H9 (cell line): ENCODE results near the gene NOP56. TPM values are rescaled to one million over a fixed set of nuclear protein-coding genes. Genes with fewer than 3 reads are reported as not detected.

Source experiments
- DNase-seq: peaks from one replicate; pipeline ENCODE4 v3.0.0-alpha.2; 2017
- H2AFZ ChIP-seq: one replicate; pipeline ENCODE4 v1.6.1; 2013; ENCODE audit warnings: mild to moderate bottlenecking, low read length, control low read depth, moderate library complexity
- H2AK5ac ChIP-seq: 2 replicates; pipeline ENCODE4 v1.6.1; 2013; ENCODE audit warnings: low read length, control low read depth, mixed read lengths; ENCODE audit not compliant: insufficient read length
- H2BK120ac ChIP-seq: one replicate; pipeline ENCODE4 v1.6.1; 2013; ENCODE audit warnings: low read depth, mild to moderate bottlenecking, low read length, control low read depth, inconsistent platforms; ENCODE audit not compliant: poor library complexity, severe bottlenecking
- H2BK12ac ChIP-seq: 2 replicates; pipeline ENCODE4 v1.6.1; 2013; ENCODE audit warnings: low read length, control low read depth, mixed read lengths, low read depth; ENCODE audit not compliant: insufficient read length
- H2BK15ac ChIP-seq: 2 replicates; pipeline ENCODE4 v1.6.1; 2013; ENCODE audit warnings: low read depth, low read length, control low read depth
- H2BK20ac ChIP-seq: one replicate; pipeline ENCODE4 v1.6.1; 2013; ENCODE audit warnings: low read depth, mild to moderate bottlenecking, low read length, control low read depth, inconsistent platforms; ENCODE audit not compliant: poor library complexity, severe bottlenecking
- H2BK5ac ChIP-seq: 2 replicates; pipeline ENCODE4 v1.6.1; 2013; ENCODE audit warnings: low read length, control low read depth, mixed read lengths; ENCODE audit not compliant: insufficient read length
- H3K14ac ChIP-seq: 2 replicates; pipeline ENCODE4 v1.6.1; 2013; ENCODE audit warnings: low read length, control low read depth; ENCODE audit not compliant: insufficient read depth
- H3K18ac ChIP-seq: 2 replicates; pipeline ENCODE4 v1.6.1; 2013; ENCODE audit warnings: low read depth, mild to moderate bottlenecking, mixed read lengths, low read length, control low read depth; ENCODE audit not compliant: insufficient read length
- H3K23ac ChIP-seq: 2 replicates; pipeline ENCODE4 v1.6.1; 2013; ENCODE audit warnings: low read length, control low read depth, mixed read lengths, low read depth; ENCODE audit not compliant: insufficient read length
- H3K23me2 ChIP-seq: 2 replicates; pipeline ENCODE4 v1.6.1; 2013; ENCODE audit warnings: low read depth, mild to moderate bottlenecking, mixed read lengths, low read length, control low read depth; ENCODE audit not compliant: insufficient read length, poor library complexity, severe bottlenecking
- H3K27ac ChIP-seq: 2 replicates; pipeline ENCODE4 v1.5.1; 2013; ENCODE audit warnings: low read length, control low read depth, mixed read lengths, low read depth; ENCODE audit not compliant: insufficient read length
- H3K27me3 ChIP-seq: 2 replicates; pipeline ENCODE4 v1.6.1; 2013; ENCODE audit warnings: low read length, control low read depth, inconsistent platforms; ENCODE audit not compliant: insufficient read depth
- H3K4ac ChIP-seq: 2 replicates; pipeline ENCODE4 v1.6.1; 2013; ENCODE audit warnings: low read depth, mild to moderate bottlenecking, control low read depth, inconsistent platforms, low read length, moderate library complexity
- H3K4me1 ChIP-seq: 2 replicates; pipeline ENCODE4 v1.6.1; 2013; ENCODE audit warnings: low read length, control low read depth, inconsistent platforms; ENCODE audit not compliant: insufficient read depth
- H3K4me2 ChIP-seq: 2 replicates; pipeline ENCODE4 v1.6.1; 2013; ENCODE audit warnings: low read length, control low read depth, mixed read lengths; ENCODE audit not compliant: insufficient read length, insufficient read depth
- H3K56ac ChIP-seq: 2 replicates; pipeline ENCODE4 v1.6.1; 2013; ENCODE audit warnings: low read depth, mild to moderate bottlenecking, mixed read lengths, low read length, control low read depth; ENCODE audit not compliant: insufficient read length
- H3K79me1 ChIP-seq: 2 replicates; pipeline ENCODE4 v1.6.1; 2013; ENCODE audit warnings: low read depth, mild to moderate bottlenecking, moderate library complexity, low read length, control low read depth, inconsistent platforms; ENCODE audit not compliant: insufficient read depth, poor library complexity, severe bottlenecking
- H3K79me2 ChIP-seq: 2 replicates; pipeline ENCODE4 v1.6.1; 2013; ENCODE audit warnings: low read length, control low read depth, inconsistent platforms; ENCODE audit not compliant: insufficient read depth
- H3K9ac ChIP-seq: 2 replicates; pipeline ENCODE4 v1.6.1; 2013; ENCODE audit warnings: low read length, control low read depth, mixed read lengths; ENCODE audit not compliant: insufficient read length; ENCODE audit errors: extremely low read depth
- H3K9me3 ChIP-seq: one replicate; pipeline ENCODE4 v1.6.1; 2013; ENCODE audit warnings: low read depth, low read length, inconsistent platforms; ENCODE audit not compliant: control insufficient read depth
- H3T11ph ChIP-seq: one replicate; pipeline ENCODE4 v1.6.1; 2013; ENCODE audit warnings: mild to moderate bottlenecking, low read length, control low read depth, inconsistent platforms
- H4K20me1 ChIP-seq: one replicate; pipeline ENCODE4 v1.6.1; 2013; ENCODE audit not compliant: control insufficient read depth, insufficient read length, insufficient read depth
- H4K5ac ChIP-seq: 2 replicates; pipeline ENCODE4 v1.6.1; 2013; ENCODE audit warnings: low read depth, mild to moderate bottlenecking, mixed read lengths, low read length, control low read depth; ENCODE audit not compliant: insufficient read length
- H4K8ac ChIP-seq: replicated peaks from 2 replicates; pipeline ENCODE4 v1.6.1; 2013; ENCODE audit warnings: low read length, control low read depth, mixed read lengths, low read depth; ENCODE audit not compliant: insufficient read length
- H4K91ac ChIP-seq: 2 replicates; pipeline ENCODE4 v1.6.1; 2013; ENCODE audit warnings: low read depth, mild to moderate bottlenecking, moderate library complexity, mixed read lengths, low read length, control low read depth; ENCODE audit not compliant: insufficient read length
- H3K27ac Mint-ChIP-seq, 3 experiments: 2 replicates in 2 of 3; 3 replicates in 1 of 3; pipeline ENCODE4 v1.8.0; 2020 to 2021; ENCODE audit warnings: mixed read lengths in 3 of 3, mild to moderate bottlenecking in 1 of 3, moderate library complexity in 1 of 3
- H3K27me3 Mint-ChIP-seq: 2 replicates; pipeline ENCODE4 v1.8.0; 2021; ENCODE audit warnings: low read depth, mild to moderate bottlenecking, moderate library complexity, mixed read lengths
- H3K36me3 Mint-ChIP-seq, 3 experiments: 2 replicates in 2 of 3; 3 replicates in 1 of 3; pipeline ENCODE4 v1.8.0; 2020 to 2021; ENCODE audit warnings: low read depth in 3 of 3, mixed read lengths in 3 of 3; ENCODE audit not compliant: insufficient read depth in 1 of 3
- H3K4me1 Mint-ChIP-seq, 2 experiments: 2 replicates each; pipeline ENCODE4 v1.8.0; 2020; ENCODE audit warnings: mixed read lengths in 2 of 2
- H3K4me3 Mint-ChIP-seq, 2 experiments: 2 replicates in 1 of 2; 3 replicates in 1 of 2; pipeline ENCODE4 v1.8.0; 2020 to 2021; ENCODE audit warnings: mild to moderate bottlenecking in 2 of 2, mixed read lengths in 2 of 2, moderate library complexity in 1 of 2
- H3K9me3 Mint-ChIP-seq, 2 experiments: 2 replicates in 1 of 2; 3 replicates in 1 of 2; pipeline ENCODE4 v1.8.0; 2020; ENCODE audit warnings: mild to moderate bottlenecking in 2 of 2, mixed read lengths in 2 of 2, moderate library complexity in 1 of 2
- WGBS: extraction: QIAGEN DNeasy Blood & Tissue Kit; methylation state at CpG from one replicate; pipeline ENCODE4 v1.1.7; 2013; ENCODE audit warnings: missing lambda C conversion rate, low lambda C conversion rate, mixed read lengths; ENCODE audit not compliant: insufficient read length; ENCODE audit errors: extremely low coverage; 5-methylcytosine and 5-hydroxymethylcytosine counted together
- total RNA-seq: library from RNA; stranded (reverse); gene quantifications from 2 replicates; pipeline ENCODE4 v1.2.1, GENCODE V29; 2021
- TF ChIP-seq, protein P1 (sequence below): fragments of 200-600 bp; sonication (generic); conservative IDR thresholded peaks from 3 replicates; pipeline ENCODE4 v1.8.0; 2021; ENCODE audit warnings: antibody characterized with exemption, mild to moderate bottlenecking

NOP56 gene
- total RNA-seq, 1 experiment from 2014 or later = 774 TPM

GRCh38 chr20:2640899-2641298, 11.5 kb upstream of the NOP56 start:
- H3K4me1 ChIP-seq = no peaks in the 10 kb centered on the region

More at GRCh38 chr20:2640899-2641298, 11.5 kb upstream of the NOP56 start:
- H4K91ac ChIP-seq = no peak overlapping the region
- peaks cover 32% of the 10 kb centered on the region for H3K27me3 Mint-ChIP-seq
- no peak overlapping the region for H2BK120ac ChIP-seq
- H3T11ph ChIP-seq = no peak overlapping the region
- no peak overlapping the region for H2BK5ac ChIP-seq
- H2AFZ ChIP-seq = no peak overlapping the region
- TF ChIP-seq, protein P1, sequence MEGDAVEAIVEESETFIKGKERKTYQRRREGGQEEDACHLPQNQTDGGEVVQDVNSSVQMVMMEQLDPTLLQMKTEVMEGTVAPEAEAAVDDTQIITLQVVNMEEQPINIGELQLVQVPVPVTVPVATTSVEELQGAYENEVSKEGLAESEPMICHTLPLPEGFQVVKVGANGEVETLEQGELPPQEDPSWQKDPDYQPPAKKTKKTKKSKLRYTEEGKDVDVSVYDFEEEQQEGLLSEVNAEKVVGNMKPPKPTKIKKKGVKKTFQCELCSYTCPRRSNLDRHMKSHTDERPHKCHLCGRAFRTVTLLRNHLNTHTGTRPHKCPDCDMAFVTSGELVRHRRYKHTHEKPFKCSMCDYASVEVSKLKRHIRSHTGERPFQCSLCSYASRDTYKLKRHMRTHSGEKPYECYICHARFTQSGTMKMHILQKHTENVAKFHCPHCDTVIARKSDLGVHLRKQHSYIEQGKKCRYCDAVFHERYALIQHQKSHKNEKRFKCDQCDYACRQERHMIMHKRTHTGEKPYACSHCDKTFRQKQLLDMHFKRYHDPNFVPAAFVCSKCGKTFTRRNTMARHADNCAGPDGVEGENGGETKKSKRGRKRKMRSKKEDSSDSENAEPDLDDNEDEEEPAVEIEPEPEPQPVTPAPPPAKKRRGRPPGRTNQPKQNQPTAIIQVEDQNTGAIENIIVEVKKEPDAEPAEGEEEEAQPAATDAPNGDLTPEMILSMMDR = no peak
- H4K20me1 ChIP-seq = no peaks in the 10 kb centered on the region
- H3K4me1 Mint-ChIP-seq = no peaks in the 10 kb centered on the region
- H2AK5ac ChIP-seq = no peak overlapping the region
- no peaks in the 10 kb centered on the region for H3K79me2 ChIP-seq
- H4K5ac ChIP-seq = no peak overlapping the region
- H3K18ac ChIP-seq = no peak overlapping the region
- no CpG with 5 or more reads among the region's 9 CpGs for WGBS
- H3K23ac ChIP-seq = no peak overlapping the region
- H3K9me3 ChIP-seq = no peaks in the 10 kb centered on the region
- H3K9me3 Mint-ChIP-seq = no peaks in the 10 kb centered on the region
- no peaks in the 10 kb centered on the region for H3K23me2 ChIP-seq
- no peak overlapping the region for H3K4me3 Mint-ChIP-seq
- H3K9ac ChIP-seq = no peak overlapping the region
- H3K4ac ChIP-seq = no peak overlapping the region
- H2BK20ac ChIP-seq = no peak overlapping the region
- no peak for DNase-seq
- H3K36me3 Mint-ChIP-seq = no peaks in the 10 kb centered on the region
- H3K79me1 ChIP-seq = no peaks in the 10 kb centered on the region
- H3K4me2 ChIP-seq = no peak overlapping the region
- H3K27ac ChIP-seq = no peak overlapping the region
- no peak overlapping the region for H2BK12ac ChIP-seq
- no peaks in the 10 kb centered on the region for H3K27me3 ChIP-seq
- no peak overlapping the region for H3K56ac ChIP-seq
- H2BK15ac ChIP-seq = no peak overlapping the region
- no peak overlapping the region for H4K8ac ChIP-seq
- no peak overlapping the region for H3K14ac ChIP-seq
- no peak overlapping the region for H3K27ac Mint-ChIP-seq
